Measurements from ENCODE around the gene CCDC192.

The CCDC192 gene

DNA sequence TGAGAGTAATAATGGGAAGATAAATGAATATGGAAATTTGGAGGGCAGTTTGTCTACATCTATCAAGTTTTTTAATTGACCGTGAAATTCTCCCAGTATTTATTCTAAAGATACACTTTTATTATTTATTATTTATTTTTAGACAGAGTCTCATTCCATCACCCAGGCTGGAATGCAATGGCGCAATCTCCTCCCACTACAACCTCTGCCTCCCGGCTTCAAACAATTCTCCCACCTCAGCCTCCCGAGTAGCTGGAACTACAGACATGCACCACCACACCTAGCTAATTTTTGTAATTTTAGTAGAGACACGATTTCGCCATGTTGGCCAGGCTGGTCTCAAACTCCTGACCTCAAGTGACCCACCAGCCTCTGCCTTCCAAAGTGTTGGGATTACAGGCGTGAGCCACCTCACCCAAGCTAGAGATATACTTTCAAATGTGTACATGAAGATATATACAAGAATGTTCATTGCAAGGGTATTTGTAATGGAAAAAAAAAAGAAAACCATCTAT is 282.7 kb downstream of the CCDC192 start:
- no peak for DNase-seq (ENCODE audit: low spot score)

DNA sequence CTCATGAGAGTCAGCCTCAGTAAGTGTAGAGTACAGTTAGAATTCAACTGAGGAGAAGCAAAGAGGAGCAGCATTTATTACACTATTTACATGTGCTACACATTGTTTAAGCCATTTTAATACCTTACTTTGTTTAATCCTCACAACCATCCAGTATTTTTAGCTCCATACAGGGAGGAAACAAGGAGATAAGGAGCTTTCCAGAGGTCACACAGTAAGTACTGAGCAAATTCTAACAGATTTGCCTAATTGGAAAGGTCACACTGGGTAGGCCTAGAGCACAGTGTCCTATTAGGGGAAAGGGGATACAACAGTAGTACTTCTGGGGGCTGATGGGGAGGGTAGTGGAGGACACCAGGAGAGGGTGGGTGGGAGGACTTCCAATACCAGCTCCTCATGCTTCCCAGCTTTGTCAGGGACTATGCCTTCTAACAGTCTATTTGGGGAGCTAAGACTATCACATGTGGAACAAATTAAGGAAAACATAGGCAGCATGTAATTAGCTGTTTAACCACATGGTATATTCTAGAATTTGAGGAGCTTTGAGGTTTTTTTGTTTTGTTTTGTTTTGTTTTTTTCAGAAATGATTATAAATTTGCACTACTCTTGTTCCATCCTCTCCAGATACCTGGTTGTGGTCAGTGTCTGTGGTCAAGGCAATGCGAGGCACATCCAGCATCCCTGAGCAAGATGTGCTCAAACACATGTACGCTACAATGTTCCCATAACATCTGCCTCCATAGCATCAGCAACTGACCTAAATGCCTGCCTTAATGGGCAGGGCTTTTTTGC is 284.4 kb downstream of the CCDC192 start:
- DNase-seq (ENCODE audit: low spot score) = no peak

GRCh38 chr5:127988146-127988760 is 285.1 kb downstream of the CCDC192 start:
- no peak for DNase-seq (ENCODE audit: low spot score)
